Right lobe of liver (tissue), 6 donors: Measurements from ENCODE around the gene FAM185A. TPM values are rescaled to one million over a fixed set of nuclear protein-coding genes. Genes with fewer than 3 reads are reported as not detected.

Experiments
- ATAC-seq, 4 donors: fragments of 200-7000 bp; cut with Tn5 transposase; one replicate each; pipeline ENCODE4 v1.9.1; 2020; ENCODE audit warnings: mild to moderate bottlenecking in 4 of 4, moderate library complexity in 4 of 4
- DNase-seq, 3 donors: peaks; one replicate each; pipeline ENCODE4 v3.0.0-alpha.2; 2020
- H3K27ac ChIP-seq, 3 donors: fragments of 200-600 bp; one replicate each; pipeline ENCODE4 v1.8.0; 2022
- H3K27me3 ChIP-seq, 2 donors: fragments of 200-600 bp; one replicate each; pipeline ENCODE4 v1.8.0; 2022
- H3K36me3 ChIP-seq, 4 donors: fragments of 200-600 bp; sonication (generic) in 1 of 4; one replicate each; pipeline versions ENCODE4 v1.5.1 to v1.8.0; 2017 to 2022; ENCODE audit warnings: control low read depth in 1 of 4
- H3K4me1 ChIP-seq, 4 donors: fragments of 200-600 bp; sonication (generic) in 1 of 4; one replicate each; pipeline versions ENCODE4 v1.5.1 to v1.8.0; 2017 to 2022; ENCODE audit warnings: control low read depth in 1 of 4
- H3K4me3 ChIP-seq, 3 donors: fragments of 200-600 bp; one replicate each; pipeline ENCODE4 v1.8.0; 2022
- H3K9me3 ChIP-seq, 4 donors: fragments of 200-600 bp; sonication (generic) in 1 of 4; one replicate each; pipeline versions ENCODE4 v1.5.1 to v1.8.0; 2017 to 2022; ENCODE audit warnings: control low read depth in 1 of 4
- POLR2A ChIP-seq: fragments of 450-650 bp; IDR thresholded peaks from one replicate; pipeline ENCODE4 v1.6.1; 2017; ENCODE audit warnings: antibody characterized with exemption, mild to moderate bottlenecking
- WGBS: methylation state at CpG from one replicate; pipeline ENCODE4 v1.1.6; 2018; ENCODE audit warnings: low coverage, low lambda C conversion rate; ENCODE audit not compliant: insufficient coverage; ENCODE audit errors: missing lambda C conversion rate; 5-methylcytosine and 5-hydroxymethylcytosine counted together
- intact Hi-C, 2 donors: fragments of 100-400 bp; cut with DNase I; formaldehyde crosslinking; loops; one replicate each; pipeline versions ENCODE4 v1.11.2 to v1.14.1; 2022
- total RNA-seq, 6 experiments: library from RNA; depleted of rRNA in 2 of 6; stranded (reverse); fragments of >200 nt in 2 of 6; fragmentation: NEBNext Ultra II Directional in 3 of 6; extraction: Animal tissue kit (Norgen Biotek cat#: 25700) in 3 of 6; gene quantifications; one replicate each; pipeline versions ENCODE4 v1.1.0 to v1.2.4, GENCODE V29; 2016 to 2023
- TF ChIP-seq, protein P1 (sequence below), 4 donors: fragments of 200-600 bp in 3 of 4; fragments of 450-650 bp in 1 of 4; IDR thresholded peaks; one replicate each; pipeline versions ENCODE4 v1.5.1 to v1.8.0; 2016 to 2022; ENCODE audit warnings: antibody characterized with exemption in 4 of 4, mild to moderate bottlenecking in 2 of 4
- donor health status: DM: no; HTN: yes; CAD: no.
- donor health status: DM: no; HTN: no; CAD: no.
- donor health status: DM: no; HTN: no; CAD: no.
- donor health status: DM: no; HTN: yes; CAD: no.
- donor health status: DM: no; HTN: yes; CAD: no.

The FAM185A gene
- total RNA-seq, 6 experiments from 2014 or later: 6.4 to 13.5 (median 8.4) TPM

DNA sequence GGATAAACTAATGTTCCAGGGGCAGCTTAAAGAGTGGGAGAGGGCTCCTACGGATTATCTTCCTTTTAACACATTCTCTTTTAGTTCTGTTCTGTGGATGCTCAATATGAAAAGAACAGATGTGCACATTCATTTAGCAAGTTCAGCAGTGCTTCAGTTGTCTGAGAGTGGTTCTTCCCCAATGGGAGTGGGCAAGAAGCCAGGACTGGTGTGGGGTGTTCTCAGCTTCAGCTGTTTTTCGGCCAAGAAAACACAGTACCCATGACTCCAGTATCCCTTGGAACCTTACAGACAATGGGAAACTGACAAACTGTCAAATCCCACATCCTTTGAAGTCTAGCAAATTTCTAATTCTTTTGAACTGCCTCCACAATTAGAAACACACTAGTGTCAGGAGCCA lies 92.5 kb downstream of the FAM185A start:
- Histone ChIP-seq H3K4me1 (no peaks in the 10 kb centered on the region), H3K4me3 (no peak overlapping the region), H3K27ac (no peak overlapping the region), H3K27me3 (no peaks in the 10 kb centered on the region), H3K9me3 (no peaks in the 10 kb centered on the region), H3K36me3 (no peaks in the 10 kb centered on the region)
- 100% methylated on average over 1 of the region's 2 CpGs for WGBS
- intact Hi-C loops: no loop called here
- no peak for DNase-seq
- ATAC-seq: no peak
- TF ChIP-seq POLR2A: no peak
- TF ChIP-seq, protein P1, sequence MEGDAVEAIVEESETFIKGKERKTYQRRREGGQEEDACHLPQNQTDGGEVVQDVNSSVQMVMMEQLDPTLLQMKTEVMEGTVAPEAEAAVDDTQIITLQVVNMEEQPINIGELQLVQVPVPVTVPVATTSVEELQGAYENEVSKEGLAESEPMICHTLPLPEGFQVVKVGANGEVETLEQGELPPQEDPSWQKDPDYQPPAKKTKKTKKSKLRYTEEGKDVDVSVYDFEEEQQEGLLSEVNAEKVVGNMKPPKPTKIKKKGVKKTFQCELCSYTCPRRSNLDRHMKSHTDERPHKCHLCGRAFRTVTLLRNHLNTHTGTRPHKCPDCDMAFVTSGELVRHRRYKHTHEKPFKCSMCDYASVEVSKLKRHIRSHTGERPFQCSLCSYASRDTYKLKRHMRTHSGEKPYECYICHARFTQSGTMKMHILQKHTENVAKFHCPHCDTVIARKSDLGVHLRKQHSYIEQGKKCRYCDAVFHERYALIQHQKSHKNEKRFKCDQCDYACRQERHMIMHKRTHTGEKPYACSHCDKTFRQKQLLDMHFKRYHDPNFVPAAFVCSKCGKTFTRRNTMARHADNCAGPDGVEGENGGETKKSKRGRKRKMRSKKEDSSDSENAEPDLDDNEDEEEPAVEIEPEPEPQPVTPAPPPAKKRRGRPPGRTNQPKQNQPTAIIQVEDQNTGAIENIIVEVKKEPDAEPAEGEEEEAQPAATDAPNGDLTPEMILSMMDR (IDR thresholded peaks at IDR 0.05): no peak

DNA sequence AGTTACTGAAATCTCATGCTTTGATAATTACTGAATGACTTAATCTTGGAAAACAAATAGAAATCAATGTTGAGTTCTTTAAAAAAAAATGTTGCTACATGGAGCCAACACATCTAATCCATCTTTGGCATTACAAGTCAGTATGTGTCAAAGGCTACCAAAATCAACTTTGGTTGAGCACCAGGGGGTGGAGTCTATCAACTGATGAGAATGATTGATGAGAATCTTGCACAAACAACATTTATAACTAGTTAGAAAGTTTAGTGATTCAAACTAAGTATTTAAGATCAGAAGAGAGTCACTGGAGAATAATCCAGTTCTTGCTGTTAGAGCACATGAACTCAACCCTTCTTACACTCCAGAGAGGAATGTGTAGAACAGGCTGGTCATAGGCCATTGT lies 93.5 kb downstream of the FAM185A start:
- Histone ChIP-seq H3K27ac (no peak overlapping the region), H3K4me1 (no peaks in the 10 kb centered on the region), H3K36me3 (no peaks in the 10 kb centered on the region), H3K27me3 (no peaks in the 10 kb centered on the region), H3K4me3 (no peak overlapping the region), H3K9me3 (no peaks in the 10 kb centered on the region)
- DNase-seq (no peak), ATAC-seq (no peak)
- no peak for TF ChIP-seq POLR2A
- TF ChIP-seq, protein P1 (IDR thresholded peaks at IDR 0.05): no peak
- intact Hi-C loops: no loop called here

DNA sequence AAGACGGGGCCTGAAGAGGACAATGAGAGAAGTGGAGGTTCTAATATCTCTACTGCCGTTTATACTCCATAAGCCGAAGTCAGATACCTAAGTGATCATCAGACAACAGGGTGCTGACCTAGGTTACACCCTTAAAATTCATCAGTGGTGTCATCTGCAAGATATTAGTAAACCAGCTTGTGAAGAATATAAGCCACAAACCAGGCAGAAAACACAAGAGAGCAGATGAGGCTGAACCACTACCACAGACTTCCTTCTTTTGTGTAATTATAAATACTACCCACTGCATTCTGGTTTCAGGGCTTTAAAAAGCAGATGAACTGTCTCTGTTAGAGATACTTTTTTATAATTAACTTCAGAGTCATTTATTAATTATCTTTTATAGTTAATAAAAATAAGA lies 95.1 kb downstream of the FAM185A start:
- Histone ChIP-seq H3K9me3 (no peaks in the 10 kb centered on the region), H3K27ac (no peak overlapping the region), H3K36me3 (no peaks in the 10 kb centered on the region), H3K27me3 (no peaks in the 10 kb centered on the region), H3K4me1 (no peaks in the 10 kb centered on the region), H3K4me3 (no peak overlapping the region)
- TF ChIP-seq, protein P1 (IDR thresholded peaks at IDR 0.05): no peak
- TF ChIP-seq POLR2A: no peak
- ATAC-seq: no peak
- intact Hi-C loops: no loop called here
- 84% methylated on average over 3 of the region's 3 CpGs for WGBS
- no peak for DNase-seq

DNA sequence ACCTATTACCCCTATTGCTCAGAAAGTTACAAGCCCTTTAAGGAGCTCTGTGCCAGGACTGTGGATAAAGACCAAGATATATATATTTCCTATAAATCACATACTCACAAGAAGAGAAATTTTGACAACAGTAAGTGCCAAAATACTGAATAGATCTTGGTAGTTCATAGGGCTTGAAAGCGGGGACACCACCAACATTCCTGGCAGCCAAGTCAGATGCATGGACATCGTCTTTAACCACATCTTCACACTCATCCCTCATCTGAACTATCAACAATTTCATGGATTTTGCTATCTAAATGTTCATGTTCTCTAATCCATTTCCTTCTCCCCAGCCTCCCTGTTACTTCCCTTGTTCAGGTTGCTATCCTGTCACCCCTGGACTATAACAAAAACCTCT lies 96.5 kb downstream of the FAM185A start:
- Histone ChIP-seq H3K9me3 (no peaks in the 10 kb centered on the region), H3K36me3 (no peaks in the 10 kb centered on the region), H3K4me3 (no peak overlapping the region), H3K4me1 (no peaks in the 10 kb centered on the region), H3K27ac (no peak overlapping the region), H3K27me3 (no peaks in the 10 kb centered on the region)
- intact Hi-C loops: no loop called here
- TF ChIP-seq, protein P1 (IDR thresholded peaks at IDR 0.05): no peak
- TF ChIP-seq POLR2A: no peak
- ATAC-seq (no peak), DNase-seq (no peak)
- WGBS: 94% methylated on average over 2 of the region's 2 CpGs

DNA sequence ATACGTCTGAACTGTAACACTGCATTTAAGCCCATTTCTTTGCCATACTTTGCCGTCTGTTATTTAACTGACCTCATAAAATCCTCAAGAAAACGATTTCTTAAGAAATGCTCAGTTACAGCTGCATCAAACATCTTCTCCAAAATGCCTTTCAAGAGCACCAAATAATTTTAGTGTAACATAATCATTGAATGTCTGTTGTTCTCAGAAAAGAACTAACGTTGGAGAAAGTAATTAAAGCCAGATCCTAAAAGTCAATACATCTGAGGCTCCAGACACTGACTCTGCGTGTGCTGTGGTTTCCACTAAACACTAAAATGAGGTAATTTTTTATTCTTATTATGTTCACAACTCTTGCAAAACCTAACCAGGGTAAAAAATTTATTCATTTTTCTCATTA lies 100.3 kb downstream of the FAM185A start:
- no peaks in the 10 kb centered on the region for H3K4me1 ChIP-seq
- no peak overlapping the region for H3K27ac ChIP-seq
- H3K27me3 ChIP-seq: no peaks in the 10 kb centered on the region
- WGBS: 82% methylated on average over 5 of the region's 5 CpGs
- intact Hi-C loops: no loop called here
- ATAC-seq (no peak), DNase-seq (no peak)
- H3K9me3 ChIP-seq: no peaks in the 10 kb centered on the region
- H3K36me3 ChIP-seq: no peaks in the 10 kb centered on the region
- H3K4me3 ChIP-seq: no peak overlapping the region
- no peak for TF ChIP-seq POLR2A
- TF ChIP-seq, protein P1 (IDR thresholded peaks at IDR 0.05): no peak
